ENCODE results near the gene ARFGEF2.
"Not testable (repeated sequence)": the region's sequence is repeated elsewhere in the genome, so short reads cannot be mapped to it uniquely, and the experiment has no call there.

ARFGEF2 gene

DNA sequence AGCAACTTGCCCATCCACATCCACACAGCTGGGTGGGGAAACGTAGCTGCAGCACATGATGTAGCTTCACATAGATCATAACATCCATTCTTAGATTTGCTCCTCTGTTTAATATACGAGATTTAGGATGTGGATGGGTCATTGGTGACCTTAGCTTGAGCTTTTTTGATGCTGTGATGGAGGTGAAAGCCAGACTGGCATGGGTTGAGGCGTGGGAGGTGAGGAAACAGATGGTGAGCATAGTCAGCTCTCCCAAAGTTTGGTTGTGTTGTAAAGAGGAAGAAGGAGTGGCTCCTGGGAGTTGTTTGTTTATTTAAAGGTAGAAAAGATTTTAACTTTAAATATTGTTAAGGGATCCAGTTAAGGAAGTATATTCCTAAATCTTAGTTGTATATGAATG, 5.3 kb downstream of the ARFGEF2 start:
- peak in 1 of 58 donors; percentile 17 for DNase-seq

- DNase-seq = peak in 5 of 58 donors; percentile 12 to 63 (median 30)
Observed at GRCh38 chr20:48928832-48929725, 7.6 kb downstream of the ARFGEF2 start.

DNA sequence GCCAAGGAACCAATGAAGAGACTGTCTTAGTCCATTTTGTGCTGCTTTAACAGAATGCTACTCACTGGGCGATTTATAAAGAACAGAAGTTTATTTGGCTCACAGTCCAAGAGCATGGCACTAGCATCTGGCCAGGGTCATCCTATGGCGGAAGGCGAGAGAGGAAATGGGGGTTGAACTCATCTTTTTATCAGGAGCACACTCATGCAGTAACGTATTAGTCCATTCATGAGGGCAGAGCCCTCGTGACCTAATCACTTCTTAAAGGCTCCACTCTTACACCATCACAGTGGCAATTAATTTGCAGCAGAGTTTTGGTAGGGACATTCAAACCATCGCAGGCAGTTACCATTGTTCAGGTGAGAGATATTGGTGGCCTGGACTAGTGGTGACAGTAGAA, 8.5 kb downstream of the ARFGEF2 start:
- DNase-seq = no peak

- peak in 3 of 58 donors; percentile 3 to 10 (median 6) for DNase-seq
Observed at GRCh38 chr20:48930878-48931277, 9.4 kb downstream of the ARFGEF2 start.

GRCh38 chr20:48931527-48932374, 10.2 kb downstream of the ARFGEF2 start:
- DNase-seq = no peak

DNA sequence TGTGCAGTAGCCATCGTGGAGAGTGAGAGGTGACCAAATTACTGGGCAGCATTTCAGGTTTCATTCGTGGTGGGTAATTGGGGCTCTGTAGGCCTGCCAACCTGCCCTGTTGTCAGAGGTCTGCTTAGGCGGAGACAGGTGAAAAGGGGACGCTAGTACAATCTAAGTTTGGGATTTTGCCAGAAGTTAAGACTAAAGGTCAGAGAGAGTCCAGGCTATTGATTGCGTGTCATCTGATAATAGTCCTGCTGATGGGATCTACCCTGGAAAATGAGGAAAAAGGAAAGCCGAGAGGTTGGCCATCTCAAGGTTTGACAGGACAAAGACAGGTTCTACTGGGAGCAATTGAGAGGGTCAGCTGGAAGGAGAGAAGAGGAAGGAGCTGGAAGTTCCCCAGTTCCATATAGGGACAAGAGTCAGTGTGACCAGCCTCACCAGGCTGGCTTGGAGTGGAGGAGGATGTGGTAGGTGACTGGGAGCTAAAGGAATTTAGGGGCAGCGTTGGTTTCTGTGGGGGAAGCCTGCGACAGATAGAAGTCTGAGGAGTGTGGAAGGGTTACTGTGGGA, 10.9 kb downstream of the ARFGEF2 start:
- no peak for DNase-seq

- DNase-seq = no peak
Observed at GRCh38 chr20:48933017-48933766, 11.7 kb downstream of the ARFGEF2 start.

DNA sequence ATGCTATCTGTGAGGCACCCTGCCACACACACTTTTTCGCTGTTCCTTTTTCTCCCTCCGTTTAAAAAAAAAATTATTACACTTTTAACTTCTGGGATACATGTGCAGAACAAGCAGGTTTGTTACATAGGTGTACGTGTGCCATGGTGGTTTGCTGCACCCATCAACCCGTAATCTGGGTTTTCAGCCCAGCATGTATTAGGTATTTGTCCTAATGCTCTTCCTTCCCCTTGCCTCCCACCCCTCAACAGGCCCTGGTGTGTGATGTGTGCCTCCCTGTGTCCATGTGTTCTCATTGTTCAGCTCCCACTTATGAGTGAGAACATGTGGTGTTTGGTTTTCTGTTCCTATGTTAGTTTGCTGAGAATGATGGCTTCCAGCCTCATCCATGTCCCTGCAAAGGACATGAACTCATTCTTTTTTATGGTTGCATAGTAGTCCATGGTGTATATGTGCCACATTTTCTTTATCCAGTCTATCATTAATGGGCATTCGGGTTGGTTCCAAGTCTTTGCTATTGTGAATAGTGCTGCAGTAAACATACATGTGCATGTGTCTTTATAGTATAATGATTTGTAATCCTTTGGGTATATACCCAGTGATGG, 12.9 kb downstream of the ARFGEF2 start:
- not testable (repeated sequence) for DNase-seq

DNA sequence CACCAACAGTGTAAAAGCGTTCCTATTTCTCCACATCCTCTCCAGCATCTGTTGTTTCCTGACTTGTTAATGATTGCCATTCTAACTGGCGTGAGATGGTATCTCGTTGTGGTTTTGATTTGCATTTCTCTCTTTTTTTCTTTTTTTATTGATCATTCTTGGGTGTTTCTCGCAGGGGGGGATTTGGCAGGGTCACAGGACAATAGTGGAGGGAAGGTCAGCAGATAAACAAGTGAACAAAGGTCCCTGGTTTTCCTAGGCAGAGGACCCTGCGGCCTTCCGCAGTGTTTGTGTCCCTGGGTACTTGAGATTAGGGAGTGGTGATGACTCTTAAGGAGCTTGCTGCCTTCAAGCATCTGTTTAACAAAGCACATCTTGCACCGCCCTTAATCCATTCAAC, 13.5 kb downstream of the ARFGEF2 start:
- DNase-seq = not testable (repeated sequence)

DNA sequence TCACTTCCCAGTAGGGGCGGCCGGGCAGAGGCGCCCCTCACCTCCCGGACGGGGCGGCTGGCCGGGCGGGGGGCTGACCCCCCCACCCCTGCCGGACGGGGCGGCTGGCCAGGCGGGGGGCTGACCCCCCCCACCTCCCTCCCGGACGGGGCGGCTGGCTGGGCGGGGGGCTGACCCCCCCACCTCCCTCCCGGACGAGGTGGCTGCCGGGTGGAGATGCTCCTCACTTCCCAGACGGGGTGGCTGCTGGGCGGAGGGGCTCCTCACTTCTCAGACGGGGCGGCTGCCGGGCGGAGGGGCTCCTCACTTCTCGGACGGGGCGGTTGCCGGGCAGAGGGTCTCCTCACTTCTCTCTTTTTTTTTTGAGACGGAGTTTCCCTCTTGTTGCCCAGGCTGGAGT, 14.7 kb downstream of the ARFGEF2 start:
- DNase-seq = not testable (repeated sequence)

DNA sequence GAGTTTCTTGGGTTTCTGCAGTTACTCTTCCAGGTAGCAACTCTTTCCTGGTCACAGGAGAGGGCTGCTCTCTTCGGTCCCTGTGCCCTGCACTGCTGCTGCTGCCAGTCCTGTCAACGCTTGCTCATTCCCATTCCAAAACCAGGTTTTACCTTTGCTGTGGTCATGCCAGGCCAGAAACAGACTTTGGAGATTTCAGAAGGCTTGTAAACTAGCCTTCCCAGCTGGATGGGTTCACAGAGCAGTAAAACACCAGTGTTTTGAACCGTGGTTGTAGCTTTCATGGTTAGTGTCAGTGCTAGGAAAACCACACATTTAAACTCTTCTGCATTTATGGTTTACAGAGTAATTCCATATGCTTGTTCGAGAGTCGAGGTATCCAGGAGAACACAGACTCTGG, 16.2 kb downstream of the ARFGEF2 start:
- DNase-seq = no peak

GRCh38 chr20:48938670-48939069, 17.2 kb downstream of the ARFGEF2 start:
- DNase-seq = no peak

DNA sequence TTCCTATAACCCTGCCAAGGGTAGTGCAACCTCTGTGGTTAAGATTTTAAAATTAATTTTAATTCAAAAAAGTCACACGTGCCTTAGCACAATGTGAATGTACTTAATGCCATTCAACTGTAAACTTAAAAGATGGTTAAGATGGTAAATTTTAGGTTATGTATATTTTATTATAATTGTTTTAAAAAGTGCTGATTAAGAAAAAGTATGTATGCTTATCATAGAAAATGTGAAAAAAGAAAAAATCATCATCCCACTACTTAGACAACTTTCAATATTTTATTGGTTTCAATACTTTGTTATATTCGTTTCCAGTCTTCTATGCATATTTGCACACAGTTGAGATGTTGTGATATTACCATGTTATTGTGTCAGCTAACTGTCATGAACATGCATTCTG, 18.7 kb downstream of the ARFGEF2 start:
- DNase-seq = no peak

GRCh38 chr20:48941467-48941866, 20.0 kb downstream of the ARFGEF2 start:
- DNase-seq = no peak

DNA sequence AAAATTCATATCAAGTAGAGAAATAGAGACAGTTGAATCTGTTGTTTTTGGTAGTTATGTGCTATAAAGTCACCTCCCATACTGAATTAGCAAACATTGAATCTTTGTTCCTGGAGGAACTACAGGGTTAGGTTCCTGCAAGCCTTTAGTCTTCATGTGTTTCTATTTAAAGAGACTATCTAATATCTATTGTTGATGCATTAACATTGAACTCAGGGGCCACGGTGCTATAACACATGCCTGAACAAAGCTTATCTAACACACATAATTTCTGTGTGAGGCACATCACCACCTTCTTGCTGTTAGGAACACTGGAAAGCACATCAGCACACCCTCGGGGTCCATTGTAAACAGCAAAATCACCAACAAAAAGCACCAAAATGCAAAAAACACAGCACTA, 21.2 kb downstream of the ARFGEF2 start:
- DNase-seq = no peak

GRCh38 chr20:48944663-48945297, 23.3 kb downstream of the ARFGEF2 start:
- DNase-seq = no peak

- DNase-seq = no peak
Observed at GRCh38 chr20:48945840-48946514, 24.5 kb downstream of the ARFGEF2 start.

- DNase-seq = no peak
Observed at GRCh38 chr20:48948612-48949011, 27.1 kb downstream of the ARFGEF2 start.

- no peak for DNase-seq
Observed at GRCh38 chr20:48949304-48950170, 28.0 kb downstream of the ARFGEF2 start.

Data from anterior cingulate cortex (tissue), 58 donors.